Smooth muscle cell (in vitro differentiated cells): ENCODE data around the gene NDST1. TPM values are rescaled to one million over a fixed set of nuclear protein-coding genes. Genes with fewer than 3 reads are reported as not detected.

Experiments used
- DNase-seq: peaks from one replicate; lab custom pipeline; 2025; ENCODE audit not compliant: unreplicated experiment; lab: John Stamatoyannopoulos, UW
- H2AFZ ChIP-seq: fragments of 200-600 bp; sonication (generic); 2 replicates; pipeline ENCODE4 v1.6.0; 2016; ENCODE audit warnings: antibody characterized with exemption, low read depth, mild to moderate bottlenecking
- H3F3A ChIP-seq: fragments of 200-600 bp; sonication (generic); 2 replicates; pipeline ENCODE4 v1.6.0; 2017; ENCODE audit warnings: antibody characterized with exemption, low read depth
- H3K27ac ChIP-seq: fragments of 200-600 bp; sonication (generic); 2 replicates; pipeline ENCODE4 v1.5.1; 2016; ENCODE audit warnings: low read depth, mild to moderate bottlenecking
- H3K27me3 ChIP-seq: fragments of 200-600 bp; sonication (generic); 2 replicates; pipeline ENCODE4 v1.6.1; 2016; ENCODE audit warnings: low read depth, mild to moderate bottlenecking
- H3K36me3 ChIP-seq: fragments of 200-600 bp; sonication (generic); 2 replicates; pipeline ENCODE4 v1.5.1; 2016; ENCODE audit warnings: low read depth
- H3K4me1 ChIP-seq: fragments of 200-600 bp; sonication (generic); 2 replicates; pipeline ENCODE4 v1.5.1; 2016; ENCODE audit warnings: low read depth
- H3K4me2 ChIP-seq: fragments of 200-600 bp; sonication (generic); 2 replicates; pipeline ENCODE4 v1.6.0; 2016; ENCODE audit warnings: mild to moderate bottlenecking
- H3K4me3 ChIP-seq: fragments of 200-600 bp; sonication (generic); 2 replicates; pipeline ENCODE4 v1.5.1; 2016; ENCODE audit warnings: mild to moderate bottlenecking
- H3K79me2 ChIP-seq: fragments of 200-600 bp; sonication (generic); 2 replicates; pipeline ENCODE4 v1.6.0; 2016; ENCODE audit warnings: low read depth, mild to moderate bottlenecking
- H3K9ac ChIP-seq: fragments of 200-600 bp; sonication (generic); 2 replicates; pipeline ENCODE4 v1.6.0; 2016; ENCODE audit warnings: low read depth
- H3K9me3 ChIP-seq: fragments of 200-600 bp; sonication (generic); replicated peaks from 2 replicates; pipeline ENCODE4 v1.5.1; 2016; ENCODE audit warnings: low read depth
- H4K20me1 ChIP-seq: fragments of 200-600 bp; sonication (generic); 2 replicates; pipeline ENCODE4 v1.6.0; 2016; ENCODE audit warnings: low read depth
- WGBS: methylation state at CpG from one replicate; pipeline ENCODE4 v1.1.7; 2016; ENCODE audit warnings: low lambda C conversion rate; 5-methylcytosine and 5-hydroxymethylcytosine counted together
- polyA plus RNA-seq: library from polyadenylated mRNA; unstranded; fragments of >200 nt; fragmentation: Nextera tagmentation; extraction: Ambion mirVana; gene quantifications from 2 replicates; pipeline ENCODE4 v1.2.1, GENCODE V29; 2016
- total RNA-seq: library from RNA; depleted of rRNA; stranded (reverse); fragments of >200 nt; gene quantifications from 2 replicates; pipeline ENCODE4 v1.2.3, GENCODE V29; 2014
- TF ChIP-seq, protein P1 (sequence below): fragments of 200-600 bp; sonication (generic); IDR thresholded peaks from 2 replicates; pipeline ENCODE4 v1.5.1; 2017; ENCODE audit warnings: borderline replicate concordance, mild to moderate bottlenecking, antibody characterized with exemption; ENCODE audit not compliant: insufficient read depth, poor library complexity, severe bottlenecking

Gene NDST1
- total and polyA plus RNA-seq, 2 experiments from 2014 or later: 32.4 to 53.0 TPM

DNA sequence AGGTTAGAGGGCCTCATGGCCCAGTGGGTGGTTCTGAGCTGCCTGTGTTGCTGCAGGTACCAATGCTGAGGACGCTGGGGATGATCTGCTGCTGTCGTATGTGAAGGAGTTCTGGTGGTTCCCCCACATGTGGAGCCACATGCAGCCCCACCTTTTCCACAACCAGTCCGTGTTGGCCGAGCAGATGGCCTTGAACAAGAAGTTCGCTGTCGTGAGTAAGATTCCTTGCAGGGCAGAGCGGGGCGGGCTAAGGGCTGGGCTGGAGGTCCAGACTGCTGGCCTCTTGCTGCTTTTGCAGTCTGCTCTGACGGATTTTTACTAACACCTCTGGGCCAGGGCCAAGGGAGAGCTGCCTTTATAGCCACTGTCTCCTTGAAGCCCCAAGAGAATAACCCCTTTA is 26.9 kb downstream of the NDST1 start:
- H3K4me3 ChIP-seq: no peak overlapping the region
- peaks cover 24% of the 10 kb centered on the region for H3K79me2 ChIP-seq
- no peak overlapping the region for H3K27ac ChIP-seq
- peaks cover 74% of the 10 kb centered on the region for H4K20me1 ChIP-seq
- H3K27me3 ChIP-seq: no peaks in the 10 kb centered on the region
- H2AFZ ChIP-seq: no peak overlapping the region
- H3K36me3 ChIP-seq: no peaks in the 10 kb centered on the region
- H3K9ac ChIP-seq: no peak overlapping the region
- H3K4me1 ChIP-seq: peaks cover 9% of the 10 kb centered on the region
- H3K4me2 ChIP-seq: no peak overlapping the region
- TF ChIP-seq, protein P1, sequence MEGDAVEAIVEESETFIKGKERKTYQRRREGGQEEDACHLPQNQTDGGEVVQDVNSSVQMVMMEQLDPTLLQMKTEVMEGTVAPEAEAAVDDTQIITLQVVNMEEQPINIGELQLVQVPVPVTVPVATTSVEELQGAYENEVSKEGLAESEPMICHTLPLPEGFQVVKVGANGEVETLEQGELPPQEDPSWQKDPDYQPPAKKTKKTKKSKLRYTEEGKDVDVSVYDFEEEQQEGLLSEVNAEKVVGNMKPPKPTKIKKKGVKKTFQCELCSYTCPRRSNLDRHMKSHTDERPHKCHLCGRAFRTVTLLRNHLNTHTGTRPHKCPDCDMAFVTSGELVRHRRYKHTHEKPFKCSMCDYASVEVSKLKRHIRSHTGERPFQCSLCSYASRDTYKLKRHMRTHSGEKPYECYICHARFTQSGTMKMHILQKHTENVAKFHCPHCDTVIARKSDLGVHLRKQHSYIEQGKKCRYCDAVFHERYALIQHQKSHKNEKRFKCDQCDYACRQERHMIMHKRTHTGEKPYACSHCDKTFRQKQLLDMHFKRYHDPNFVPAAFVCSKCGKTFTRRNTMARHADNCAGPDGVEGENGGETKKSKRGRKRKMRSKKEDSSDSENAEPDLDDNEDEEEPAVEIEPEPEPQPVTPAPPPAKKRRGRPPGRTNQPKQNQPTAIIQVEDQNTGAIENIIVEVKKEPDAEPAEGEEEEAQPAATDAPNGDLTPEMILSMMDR: no peak
- peaks cover 5% of the 10 kb centered on the region for H3F3A ChIP-seq
- DNase-seq: no peak
- WGBS: 94% methylated on average over 9 of the region's 9 CpGs
- H3K9me3 ChIP-seq: no peaks in the 10 kb centered on the region

DNA sequence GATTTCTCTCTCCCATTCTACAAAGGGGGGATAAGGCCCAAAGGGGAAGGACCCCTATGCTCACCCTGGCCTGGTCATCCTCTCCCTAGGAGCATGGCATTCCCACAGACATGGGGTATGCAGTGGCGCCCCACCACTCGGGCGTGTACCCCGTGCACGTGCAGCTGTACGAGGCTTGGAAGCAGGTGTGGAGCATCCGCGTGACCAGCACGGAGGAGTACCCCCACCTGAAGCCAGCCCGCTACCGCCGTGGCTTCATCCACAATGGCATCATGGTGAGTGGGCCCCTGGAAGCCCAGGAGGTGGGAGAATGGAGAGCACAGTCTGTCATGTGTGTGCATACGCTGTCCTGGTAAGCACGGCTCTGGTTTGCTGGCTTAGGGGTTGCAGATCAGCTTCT is 27.7 kb downstream of the NDST1 start:
- Histone ChIP-seq H3F3A (peaks cover 11% of the 10 kb centered on the region), H3K36me3 (peaks cover 2% of the 10 kb centered on the region), H3K9ac (no peak overlapping the region), H3K79me2 (peaks cover 16% of the 10 kb centered on the region), H3K4me1 (peaks cover 3% of the 10 kb centered on the region), H2AFZ (no peak overlapping the region), H3K27ac (no peak overlapping the region), H3K9me3 (no peaks in the 10 kb centered on the region), H3K4me3 (no peak overlapping the region), H4K20me1 (peaks cover 75% of the 10 kb centered on the region), H3K27me3 (no peaks in the 10 kb centered on the region), H3K4me2 (no peak overlapping the region)
- TF ChIP-seq, protein P1: no peak
- WGBS: 98% methylated on average over 14 of the region's 14 CpGs
- no peak for DNase-seq

DNA sequence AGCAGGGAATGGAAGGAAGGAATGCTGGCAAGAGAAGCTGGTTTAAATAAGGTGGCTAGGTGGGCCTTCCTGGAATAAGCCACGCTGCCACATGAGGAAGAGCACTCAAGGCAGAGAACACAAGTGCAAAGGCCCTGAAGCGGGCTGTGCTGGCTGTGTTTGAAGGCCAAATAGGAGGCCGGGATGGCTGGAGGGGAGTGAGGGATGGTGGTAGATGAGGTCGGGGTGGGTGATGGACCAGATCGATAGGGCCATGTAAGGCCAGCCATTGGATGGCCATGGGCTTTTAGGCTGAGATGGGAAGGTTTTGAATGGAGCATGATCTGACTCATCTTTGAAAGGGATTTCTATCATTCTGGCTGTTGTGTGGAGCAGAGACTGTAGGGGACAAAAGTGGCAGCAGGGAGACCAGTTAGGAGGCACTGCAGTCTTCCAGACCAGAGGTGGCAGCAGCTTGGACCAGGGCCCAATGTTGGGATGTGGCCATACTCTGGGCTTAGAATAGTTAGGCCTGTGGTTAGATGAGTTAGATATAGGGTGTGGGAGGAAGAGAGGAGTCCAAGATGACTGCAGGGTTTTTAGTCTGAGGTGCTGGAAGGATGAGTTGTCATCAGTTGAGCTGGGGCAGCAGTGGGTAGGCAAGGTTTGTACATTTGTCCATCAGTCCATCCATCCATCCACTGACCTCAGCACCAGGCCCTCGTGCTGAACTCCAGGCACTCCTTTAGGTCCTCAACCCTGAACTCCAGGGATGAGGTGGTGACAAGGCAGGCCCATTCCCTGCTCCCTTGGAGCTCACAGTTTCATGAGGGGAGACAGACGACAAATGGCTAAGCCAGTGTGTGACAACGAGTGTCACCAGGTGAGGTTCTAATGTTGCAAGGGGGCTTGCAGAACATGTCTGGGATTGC is 30.3 kb downstream of the NDST1 start:
- H3K27me3 ChIP-seq: no peaks in the 10 kb centered on the region
- H4K20me1 ChIP-seq: peaks cover 51% of the 10 kb centered on the region
- H3K79me2 ChIP-seq: peaks cover 9% of the 10 kb centered on the region
- H3K36me3 ChIP-seq: peaks cover 5% of the 10 kb centered on the region
- H3K4me2 ChIP-seq: no peak overlapping the region
- no peak overlapping the region for H3K4me3 ChIP-seq
- H2AFZ ChIP-seq: no peak overlapping the region
- 89% methylated on average over 8 of the region's 8 CpGs for WGBS
- H3F3A ChIP-seq: peaks cover 11% of the 10 kb centered on the region
- no peaks in the 10 kb centered on the region for H3K9me3 ChIP-seq
- no peaks in the 10 kb centered on the region for H3K4me1 ChIP-seq
- DNase-seq: no peak
- TF ChIP-seq, protein P1: no peak
- no peak overlapping the region for H3K9ac ChIP-seq
- H3K27ac ChIP-seq: peak overlapping the region; percentile 19
